ENCODE measurements around the gene TSC2.
"Not testable (repeated sequence)": the region's sequence is repeated elsewhere in the genome, so short reads cannot be mapped to it uniquely, and the experiment has no call there.

Gene TSC2

GRCh38 chr16:2114885-2115590 is 67.3 kb downstream of the TSC2 start:
- H3K4me3 Mint-ChIP-seq, DNase-seq, H3K27ac Mint-ChIP-seq, H3K27me3 Mint-ChIP-seq, H3K4me1 Mint-ChIP-seq, ATAC-seq, H3K9me3 Mint-ChIP-seq: not testable (repeated sequence)

- Mint-ChIP-seq H3K4me1 (peaks cover 4% of the 10 kb centered on the region), H3K4me3 (no peak overlapping the region), H3K9me3 (no peaks in the 10 kb centered on the region), H3K27ac (no peak overlapping the region), H3K27me3 (no peaks in the 10 kb centered on the region)
- DNase-seq (no peak), ATAC-seq (no peak)
These were observed 67.8 kb downstream of the TSC2 start for GRCh38 chr16:2115591-2115973.

- not testable (repeated sequence) for H3K27me3 Mint-ChIP-seq, DNase-seq, H3K9me3 Mint-ChIP-seq, ATAC-seq, H3K27ac Mint-ChIP-seq, H3K4me3 Mint-ChIP-seq
- peaks cover 11% of the 10 kb centered on the region for H3K4me1 Mint-ChIP-seq
These were observed 68.6 kb downstream of the TSC2 start for GRCh38 chr16:2116428-2116827.

GRCh38 chr16:2117341-2117740 is 69.6 kb downstream of the TSC2 start:
- DNase-seq, H3K9me3 Mint-ChIP-seq, H3K27ac Mint-ChIP-seq, H3K27me3 Mint-ChIP-seq, ATAC-seq, H3K4me3 Mint-ChIP-seq: not testable (repeated sequence)
- H3K4me1 Mint-ChIP-seq = peaks cover 16% of the 10 kb centered on the region

GRCh38 chr16:2117960-2118722 is 70.4 kb downstream of the TSC2 start:
- not testable (repeated sequence) for DNase-seq, H3K9me3 Mint-ChIP-seq, H3K4me3 Mint-ChIP-seq, ATAC-seq, H3K27ac Mint-ChIP-seq, H3K27me3 Mint-ChIP-seq
- peaks cover 16% of the 10 kb centered on the region for H3K4me1 Mint-ChIP-seq

- not testable (repeated sequence) for H3K27ac Mint-ChIP-seq, DNase-seq, H3K27me3 Mint-ChIP-seq, H3K9me3 Mint-ChIP-seq, H3K4me3 Mint-ChIP-seq
- peak; percentile 67 for ATAC-seq
- H3K4me1 Mint-ChIP-seq = peaks cover 31% of the 10 kb centered on the region
These were observed 73.5 kb downstream of the TSC2 start for GRCh38 chr16:2121325-2121724.

- no peak for ATAC-seq
- H3K27me3 Mint-ChIP-seq = no peaks in the 10 kb centered on the region
- no peaks in the 10 kb centered on the region for H3K9me3 Mint-ChIP-seq
- H3K4me1 Mint-ChIP-seq = peaks cover 37% of the 10 kb centered on the region
- no peak for DNase-seq
- no peak overlapping the region for H3K4me3 Mint-ChIP-seq
- H3K27ac Mint-ChIP-seq = no peak overlapping the region
These were observed 74.1 kb downstream of the TSC2 start for GRCh38 chr16:2121853-2122252.

GRCh38 chr16:2122429-2122828 is 74.6 kb downstream of the TSC2 start:
- DNase-seq = no peak
- ATAC-seq = no peak
- Mint-ChIP-seq H3K4me1 (peaks cover 42% of the 10 kb centered on the region), H3K4me3 (no peak overlapping the region), H3K27ac (peak overlapping the region in 1 of 2 donors; percentile 82), H3K9me3 (no peaks in the 10 kb centered on the region), H3K27me3 (no peaks in the 10 kb centered on the region)

- not testable (repeated sequence) for DNase-seq, H3K27me3 Mint-ChIP-seq, ATAC-seq, H3K27ac Mint-ChIP-seq, H3K9me3 Mint-ChIP-seq, H3K4me3 Mint-ChIP-seq
- H3K4me1 Mint-ChIP-seq = peaks cover 45% of the 10 kb centered on the region
These were observed 75.3 kb downstream of the TSC2 start for GRCh38 chr16:2122934-2123683.

- DNase-seq, H3K9me3 Mint-ChIP-seq, H3K4me3 Mint-ChIP-seq, ATAC-seq, H3K27ac Mint-ChIP-seq, H3K27me3 Mint-ChIP-seq: not testable (repeated sequence)
- peaks cover 53% of the 10 kb centered on the region for H3K4me1 Mint-ChIP-seq
These were observed 76.1 kb downstream of the TSC2 start for GRCh38 chr16:2123706-2124376.

- H3K27ac Mint-ChIP-seq, H3K4me3 Mint-ChIP-seq, DNase-seq, ATAC-seq, H3K27me3 Mint-ChIP-seq, H3K9me3 Mint-ChIP-seq: not testable (repeated sequence)
- H3K4me1 Mint-ChIP-seq = peaks cover 55% of the 10 kb centered on the region
These were observed 76.5 kb downstream of the TSC2 start for GRCh38 chr16:2124377-2124693.

- DNase-seq, H3K27me3 Mint-ChIP-seq, H3K27ac Mint-ChIP-seq, H3K9me3 Mint-ChIP-seq, ATAC-seq, H3K4me3 Mint-ChIP-seq: not testable (repeated sequence)
- peaks cover 55% of the 10 kb centered on the region for H3K4me1 Mint-ChIP-seq
These were observed 77.1 kb downstream of the TSC2 start for GRCh38 chr16:2124694-2125444.

GRCh38 chr16:2125609-2126008 is 77.8 kb downstream of the TSC2 start:
- peaks cover 51% of the 10 kb centered on the region for H3K4me1 Mint-ChIP-seq
- ATAC-seq, H3K9me3 Mint-ChIP-seq, H3K27me3 Mint-ChIP-seq, H3K27ac Mint-ChIP-seq, DNase-seq, H3K4me3 Mint-ChIP-seq: not testable (repeated sequence)

GRCh38 chr16:2126161-2126743 is 78.5 kb downstream of the TSC2 start:
- H3K27me3 Mint-ChIP-seq, H3K27ac Mint-ChIP-seq, DNase-seq, H3K4me3 Mint-ChIP-seq, H3K9me3 Mint-ChIP-seq, ATAC-seq: not testable (repeated sequence)
- peaks cover 46% of the 10 kb centered on the region for H3K4me1 Mint-ChIP-seq

Measured in stimulated activated naive CD8-positive, alpha-beta T cell treated with anti-CD3 and anti-CD28 coated beads, Interleukin-15, amount 100 ng/mL, for 72 hours (primary cell).